Esophagus muscularis mucosa (tissue), 3 donors: ENCODE results near the gene TMEM200C.

ENCODE experiments used
- POLR2A ChIP-seq: fragments of 450-650 bp; IDR thresholded peaks from one replicate; pipeline ENCODE4 v1.6.1; 2017; ENCODE audit warnings: antibody characterized with exemption, moderate library complexity, mild to moderate bottlenecking, low read depth
- POLR2AphosphoS5 ChIP-seq, 2 donors: sonication (generic); formaldehyde crosslinking; IDR thresholded peaks; one replicate each; pipeline ENCODE4 v1.6.1; 2017; ENCODE audit warnings: antibody characterized with exemption in 2 of 2
- TF ChIP-seq, protein P1 (sequence below), 3 experiments: fragments of 200-600 bp in 2 of 3; fragments of 450-650 bp in 1 of 3; sonication (generic) in 2 of 3; IDR thresholded peaks; one replicate each; pipeline ENCODE4 v1.5.1; 2017 to 2019; ENCODE audit warnings: antibody characterized with exemption in 3 of 3, mild to moderate bottlenecking in 2 of 3, moderate library complexity in 1 of 3

DNA sequence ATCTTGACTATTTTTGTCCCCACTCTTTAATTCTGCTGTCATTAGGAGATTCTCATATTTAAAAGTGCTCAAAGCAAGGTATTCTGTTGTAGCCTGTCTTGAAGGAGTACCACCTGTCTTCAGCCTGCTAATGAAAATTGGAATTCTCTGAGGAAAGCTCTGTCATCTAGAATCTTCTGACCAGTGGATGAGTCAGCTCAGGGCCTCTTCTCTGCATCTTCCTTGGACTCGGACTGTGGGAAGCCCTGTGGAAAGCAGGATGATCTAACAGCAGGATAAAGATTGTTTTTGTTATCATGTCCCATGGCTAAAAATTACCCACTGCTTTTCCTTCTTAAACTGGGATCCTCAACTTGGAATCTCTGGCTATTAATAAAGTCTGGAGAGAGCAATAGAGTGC is 18.7 kb upstream of the TMEM200C start:
- TF ChIP-seq, protein P1, sequence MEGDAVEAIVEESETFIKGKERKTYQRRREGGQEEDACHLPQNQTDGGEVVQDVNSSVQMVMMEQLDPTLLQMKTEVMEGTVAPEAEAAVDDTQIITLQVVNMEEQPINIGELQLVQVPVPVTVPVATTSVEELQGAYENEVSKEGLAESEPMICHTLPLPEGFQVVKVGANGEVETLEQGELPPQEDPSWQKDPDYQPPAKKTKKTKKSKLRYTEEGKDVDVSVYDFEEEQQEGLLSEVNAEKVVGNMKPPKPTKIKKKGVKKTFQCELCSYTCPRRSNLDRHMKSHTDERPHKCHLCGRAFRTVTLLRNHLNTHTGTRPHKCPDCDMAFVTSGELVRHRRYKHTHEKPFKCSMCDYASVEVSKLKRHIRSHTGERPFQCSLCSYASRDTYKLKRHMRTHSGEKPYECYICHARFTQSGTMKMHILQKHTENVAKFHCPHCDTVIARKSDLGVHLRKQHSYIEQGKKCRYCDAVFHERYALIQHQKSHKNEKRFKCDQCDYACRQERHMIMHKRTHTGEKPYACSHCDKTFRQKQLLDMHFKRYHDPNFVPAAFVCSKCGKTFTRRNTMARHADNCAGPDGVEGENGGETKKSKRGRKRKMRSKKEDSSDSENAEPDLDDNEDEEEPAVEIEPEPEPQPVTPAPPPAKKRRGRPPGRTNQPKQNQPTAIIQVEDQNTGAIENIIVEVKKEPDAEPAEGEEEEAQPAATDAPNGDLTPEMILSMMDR (IDR thresholded peaks at IDR 0.05): no peak
- TF ChIP-seq POLR2AphosphoS5 (IDR thresholded peaks at IDR 0.05): no peak
- TF ChIP-seq POLR2A: no peak
